IMR-90 (cell line): Measurements from ENCODE around the gene EPHA6. TPM values are rescaled to one million over a fixed set of nuclear protein-coding genes. Genes with fewer than 3 reads are reported as not detected.

Experiments used
- ATAC-seq: fragments of 200-7000 bp; cut with Tn5 transposase; 2 replicates; pipeline ENCODE4 v1.9.1; 2020; ENCODE audit warnings: low read depth, mild to moderate bottlenecking, moderate library complexity
- BruUV-seq: library from RNA; stranded (reverse); fragments of 400-500 nt; replicated peaks from 2 replicates; lab custom pipeline; 2021; lab: Mats Ljungman, UMichigan
- CTCF ChIA-PET: fragments of 300-600 bp; formaldehyde crosslinking; extraction: SDS; loops from one replicate; lab custom pipeline; 2021; ENCODE audit warnings: antibody characterized with exemption; lab: Yijun Ruan, JAX
- POLR2A ChIA-PET: fragments of 300-600 bp; sonication (Branson Sonifier 250); formaldehyde crosslinking; loops from one replicate; lab custom pipeline; 2022; ENCODE audit warnings: antibody characterized with exemption; ENCODE audit not compliant: unreplicated experiment; lab: Charles Lee
- DNase-seq: peaks from one replicate; pipeline ENCODE4 v3.0.0; 2013
- H2AFZ ChIP-seq: replicated peaks from 2 replicates; pipeline ENCODE3; 2013; ENCODE audit warnings: low read length, mild to moderate bottlenecking; ENCODE audit not compliant: poor library complexity
- H2AK5ac ChIP-seq: 2 replicates; pipeline ENCODE4 v1.6.1; 2013; ENCODE audit warnings: low read depth, low read length, inconsistent platforms
- H2AK9ac ChIP-seq: replicated peaks from 2 replicates; pipeline ENCODE3; 2013; ENCODE audit warnings: mild to moderate bottlenecking, low read depth, low read length, moderate library complexity; ENCODE audit not compliant: poor library complexity
- H2BK120ac ChIP-seq: 2 replicates; pipeline ENCODE4 v1.6.1; 2013; ENCODE audit warnings: low read depth, low read length, inconsistent platforms
- H2BK15ac ChIP-seq: 3 replicates; pipeline ENCODE4 v1.6.1; 2013; ENCODE audit warnings: low read depth, low read length, inconsistent platforms
- H2BK20ac ChIP-seq: 2 replicates; pipeline ENCODE4 v1.6.1; 2013; ENCODE audit warnings: low read depth, mild to moderate bottlenecking, inconsistent platforms, low read length, moderate library complexity
- H2BK5ac ChIP-seq: 2 replicates; pipeline ENCODE4 v1.6.1; 2013; ENCODE audit warnings: mild to moderate bottlenecking, low read depth, low read length, inconsistent platforms; ENCODE audit not compliant: poor library complexity, severe bottlenecking
- H3K14ac ChIP-seq: replicated peaks from 2 replicates; pipeline ENCODE4 v1.6.1; 2013; ENCODE audit warnings: low read depth, low read length, inconsistent platforms
- H3K18ac ChIP-seq: 2 replicates; pipeline ENCODE4 v1.6.1; 2013; ENCODE audit warnings: low read depth, low read length, control low read depth
- H3K23ac ChIP-seq: 2 replicates; pipeline ENCODE4 v1.6.1; 2013; ENCODE audit warnings: low read depth, low read length, inconsistent platforms
- H3K27ac ChIP-seq: 2 replicates; pipeline ENCODE4 v1.5.1; 2013; ENCODE audit warnings: mild to moderate bottlenecking, control low read depth, low read length; ENCODE audit not compliant: insufficient read depth
- H3K27me3 ChIP-seq: 2 replicates; pipeline ENCODE4 v1.6.1; 2013; ENCODE audit warnings: low read length; ENCODE audit not compliant: control insufficient read depth, insufficient read depth
- H3K36me3 ChIP-seq: 2 replicates; pipeline ENCODE4 v1.6.1; 2013; ENCODE audit warnings: low read length, mixed read lengths; ENCODE audit not compliant: control insufficient read depth, insufficient read depth
- H3K4ac ChIP-seq: 2 replicates; pipeline ENCODE4 v1.6.1; 2013; ENCODE audit warnings: low read depth, low read length, inconsistent platforms
- H3K4me1 ChIP-seq: 2 replicates; pipeline ENCODE4 v1.6.1; 2013; ENCODE audit warnings: low read length, mixed read lengths; ENCODE audit not compliant: control insufficient read depth, insufficient read depth
- H3K4me2 ChIP-seq: 2 replicates; pipeline ENCODE4 v1.6.1; 2013; ENCODE audit warnings: low read depth, mild to moderate bottlenecking, control low read depth, low read length, moderate library complexity
- H3K4me3 ChIP-seq: 2 replicates; pipeline ENCODE4 v1.5.1; 2013; ENCODE audit warnings: low read depth, mild to moderate bottlenecking, control low read depth, low read length, moderate library complexity; ENCODE audit not compliant: insufficient read depth
- H3K56ac ChIP-seq: 2 replicates; pipeline ENCODE4 v1.6.1; 2013; ENCODE audit warnings: low read length, inconsistent platforms; ENCODE audit not compliant: insufficient read depth; ENCODE audit errors: extremely low read depth
- H3K79me1 ChIP-seq, 2 experiments: 2 replicates each; pipeline ENCODE4 v1.6.1; 2013; ENCODE audit warnings: low read length in 2 of 2, inconsistent platforms in 1 of 2, low read depth in 1 of 2
- H3K9ac ChIP-seq: 2 replicates; pipeline ENCODE4 v1.6.1; 2013; ENCODE audit warnings: low read depth, low read length, control low read depth
- H3K9me1 ChIP-seq: 2 replicates; pipeline ENCODE4 v1.6.1; 2013; ENCODE audit warnings: low read length, inconsistent platforms; ENCODE audit not compliant: insufficient read depth
- H3K9me3 ChIP-seq: 2 replicates; pipeline ENCODE4 v1.6.1; 2013; ENCODE audit warnings: low read length; ENCODE audit not compliant: control insufficient read depth, insufficient read depth
- H4K20me1 ChIP-seq: 2 replicates; pipeline ENCODE4 v1.6.1; 2013; ENCODE audit warnings: low read length, inconsistent platforms; ENCODE audit not compliant: insufficient read depth
- H4K5ac ChIP-seq: 2 replicates; pipeline ENCODE4 v1.6.1; 2013; ENCODE audit warnings: mild to moderate bottlenecking, low read depth, low read length, control low read depth
- H4K8ac ChIP-seq, 2 experiments: 2 replicates each; pipeline ENCODE4 v1.6.1; 2013; ENCODE audit warnings: low read depth in 2 of 2, low read length in 2 of 2, control low read depth in 1 of 2, inconsistent platforms in 1 of 2
- H4K91ac ChIP-seq: 2 replicates; pipeline ENCODE4 v1.6.1; 2013; ENCODE audit warnings: low read depth, low read length, inconsistent platforms; ENCODE audit not compliant: insufficient read depth
- CTCF ChIP-seq: conservative IDR thresholded peaks from 2 replicates; pipeline ENCODE4 v1.5.1; 2012; ENCODE audit warnings: mild to moderate bottlenecking, low read depth, low read length, improper control_type of control experiment
- ELK1 ChIP-seq: fragments of 150-350 bp; IDR thresholded peaks from 2 replicates; pipeline ENCODE4 v1.6.1; 2016; ENCODE audit warnings: low read depth, mild to moderate bottlenecking, low read length, moderate library complexity, borderline replicate concordance
- FOS ChIP-seq: fragments of 150-350 bp; IDR thresholded peaks from 2 replicates; pipeline ENCODE4 v1.6.1; 2016; ENCODE audit warnings: low read depth, low read length
- MXI1 ChIP-seq: IDR thresholded peaks from 2 replicates; pipeline ENCODE4 v1.6.1; 2012; ENCODE audit warnings: low read depth, mild to moderate bottlenecking, low read length, moderate library complexity, borderline replicate concordance
- RFX5 ChIP-seq: IDR thresholded peaks from 2 replicates; pipeline ENCODE4 v1.8.0; 2012; ENCODE audit warnings: low read depth, mild to moderate bottlenecking, low read length, moderate library complexity
- USF2 ChIP-seq: fragments of 150-350 bp; IDR thresholded peaks from 2 replicates; pipeline ENCODE4 v1.6.1; 2017; ENCODE audit warnings: mild to moderate bottlenecking, antibody characterized with exemption, low read length, low read depth
- WGBS, 2 experiments: methylation state at CpG; one replicate each; pipeline versions ENCODE4 v1.1.5 to v1.1.7; 2013; ENCODE audit warnings: missing lambda C conversion rate in 2 of 2; ENCODE audit not compliant: insufficient read length in 1 of 2; ENCODE audit errors: extremely low coverage in 2 of 2; 5-methylcytosine and 5-hydroxymethylcytosine counted together
- dilution Hi-C: fragments of 300-500 bp; cut with HindIII; formaldehyde crosslinking; loops from one replicate; pipeline ENCODE4 v1.14.3; 2018; ENCODE audit warnings: low sequenced_read_pairs; ENCODE audit not compliant: unreplicated experiment
- in situ Hi-C: fragments of 300-500 bp; cut with MboI; formaldehyde crosslinking; loops from 3 replicates; pipeline ENCODE4 v1.14.3; 2019; ENCODE audit warnings: low sequenced_read_pairs, inconsistent platforms, mixed read lengths
- intact Hi-C: fragments of 100-400 bp; cut with micrococcal nuclease; formaldehyde crosslinking; loops from 2 replicates; pipeline ENCODE4 v1.10.0; 2022
- polyA plus RNA-seq, 3 experiments: library from polyadenylated mRNA; depleted of rRNA; stranded (reverse); fragments of >200 nt; gene quantifications; 2 replicates each; pipeline ENCODE4 v1.2.3, GENCODE V29; 2012; ENCODE audit warnings: low replicate concordance in 1 of 3
- total RNA-seq: library from RNA; depleted of rRNA; stranded (reverse); fragments of >200 nt; gene quantifications from 2 replicates; pipeline ENCODE4 v1.2.3, GENCODE V29; 2012

The EPHA6 gene
- total and polyA plus RNA-seq, 2 of the 4 experiments (the other 2 are of a cell fraction): not detected

GRCh38 chr3:97388774-97389173, 574.4 kb downstream of the EPHA6 start:
- H3K27ac ChIP-seq: no peak overlapping the region
- no peak overlapping the region for H2BK120ac ChIP-seq
- H3K79me1 ChIP-seq: no peaks in the 10 kb centered on the region
- H3K4me2 ChIP-seq: no peak overlapping the region
- H2BK5ac ChIP-seq: no peak overlapping the region
- no peak overlapping the region for H2AFZ ChIP-seq
- no peak overlapping the region for H3K4me3 ChIP-seq
- H3K9me3 ChIP-seq: peaks cover 5% of the 10 kb centered on the region; the same call in 1 of the 2 replicates
- dilution Hi-C loops: no loop called here
- H3K56ac ChIP-seq: no peak overlapping the region
- no peak overlapping the region for H4K8ac ChIP-seq
- H3K23ac ChIP-seq: no peak overlapping the region
- no peaks in the 10 kb centered on the region for H3K27me3 ChIP-seq
- no peak overlapping the region for H4K91ac ChIP-seq
- H3K9me1 ChIP-seq: no peaks in the 10 kb centered on the region
- no peaks in the 10 kb centered on the region for H3K4me1 ChIP-seq
- H3K18ac ChIP-seq: no peak overlapping the region
- no peak overlapping the region for H2BK15ac ChIP-seq
- H3K36me3 ChIP-seq: no peaks in the 10 kb centered on the region
- no TSS peak for BruUV-seq
- in situ Hi-C loops: no loop called here
- no peak overlapping the region for H2AK5ac ChIP-seq
- intact Hi-C loops: no loop called here
- ChIA-PET POLR2A (no interaction called here), CTCF (interaction anchor here (1.3 kb wide), 1 partner anchor 14 kb away, joined by 3 read pairs; no protein-coding TSS in a partner anchor)
- DNase-seq (no peak), ATAC-seq (no peak)
- no CpG with 5 or more reads among the region's 1 CpG for WGBS, 2 experiments
- no peak overlapping the region for H3K4ac ChIP-seq
- no peak overlapping the region for H3K9ac ChIP-seq
- no peak overlapping the region for H2AK9ac ChIP-seq
- H3K14ac ChIP-seq: no peak overlapping the region
- TF ChIP-seq USF2 (no peak), MXI1 (no peak), CTCF (no peak), FOS (no peak), RFX5 (no peak), ELK1 (no peak)
- H4K20me1 ChIP-seq: no peaks in the 10 kb centered on the region
- H2BK20ac ChIP-seq: no peak overlapping the region
- no peak overlapping the region for H4K5ac ChIP-seq
